GM12878 (cell line): Measurements from ENCODE around the gene SURF6. TPM values are rescaled to one million over a fixed set of nuclear protein-coding genes. Genes with fewer than 3 reads are reported as not detected.

Source experiments
- ATAC-seq: fragments of 200-7000 bp; cut with Tn5 transposase; 3 replicates; pipeline ENCODE4 v1.9.1; 2020; ENCODE audit warnings: mild to moderate bottlenecking, moderate library complexity
- BruUV-seq: library from RNA; stranded (reverse); fragments of 400-500 nt; replicated peaks from 2 replicates; lab custom pipeline; 2021; lab: Mats Ljungman, UMichigan
- CTCF ChIA-PET: fragments of 300-600 bp; sonication (Branson Sonifier 250); formaldehyde crosslinking; extraction: SDS; loops from one replicate; lab custom pipeline; 2021; ENCODE audit warnings: inconsistent platforms; lab: Yijun Ruan, JAX
- POLR2A ChIA-PET: fragments of 350-600 bp; formaldehyde crosslinking; extraction: SDS; loops from one replicate; lab custom pipeline; 2021; ENCODE audit warnings: inconsistent platforms; lab: Charles Lee
- RAD21 ChIA-PET: fragments of 300-600 bp; sonication (Branson Sonifier 250); formaldehyde crosslinking; loops from one replicate; lab custom pipeline; 2023; ENCODE audit warnings: antibody characterized with exemption; ENCODE audit not compliant: unreplicated experiment; lab: Charles Lee
- SMC1A ChIA-PET: fragments of 300-600 bp; sonication (Branson Sonifier 250); formaldehyde crosslinking; loops from one replicate; lab custom pipeline; 2023; ENCODE audit not compliant: unreplicated experiment, uncharacterized antibody; lab: Charles Lee
- DNase-seq: peaks from one replicate; pipeline ENCODE4 v3.0.0-alpha.2; 2011; ENCODE audit warnings: low read depth, low spot score
- FAIRE-seq: peaks from 3 replicates; lab custom pipeline; 2011; peaks lifted over from hg19 to GRCh38; lab: Jason Lieb, UNC
- H2AFZ ChIP-seq: 2 replicates; pipeline ENCODE4 v1.6.0; 2011; ENCODE audit warnings: low read depth, low read length, control low read depth; ENCODE audit not compliant: control insufficient read depth
- H3K27ac ChIP-seq: 2 replicates; pipeline ENCODE4 v1.5.1; 2011; ENCODE audit warnings: control low read depth; ENCODE audit not compliant: control insufficient read depth, insufficient read depth
- H3K27me3 ChIP-seq, 2 experiments: replicated peaks in 1 of 2; 2 replicates each; pipeline versions ENCODE4 v1.6.0 to v1.6.1; 2011; ENCODE audit warnings: low read length in 1 of 2; ENCODE audit not compliant: control insufficient read depth in 2 of 2, insufficient read depth in 2 of 2
- H3K36me3 ChIP-seq, 2 experiments: 2 replicates each; pipeline ENCODE4 v1.5.1; 2011; ENCODE audit warnings: low read length in 1 of 2; ENCODE audit not compliant: control insufficient read depth in 2 of 2, insufficient read depth in 2 of 2
- H3K4me1 ChIP-seq: 2 replicates; pipeline ENCODE4 v1.6.1; 2011; ENCODE audit warnings: mild to moderate bottlenecking, low read length, moderate library complexity, mixed read lengths; ENCODE audit not compliant: control insufficient read depth, insufficient read depth
- H3K4me2 ChIP-seq: 2 replicates; pipeline ENCODE4 v1.6.0; 2011; ENCODE audit warnings: control low read depth; ENCODE audit not compliant: control insufficient read depth, insufficient read depth
- H3K4me3 ChIP-seq: fragments of 200-600 bp; sonication (generic); 2 replicates; pipeline ENCODE4 v1.5.1; 2016
- H3K79me2 ChIP-seq: 2 replicates; pipeline ENCODE4 v1.6.0; 2011; ENCODE audit warnings: low read length; ENCODE audit not compliant: control insufficient read depth, insufficient read depth
- H3K9ac ChIP-seq: 2 replicates; pipeline ENCODE4 v1.8.0; 2011; ENCODE audit warnings: low read length, control low read depth, mixed read lengths; ENCODE audit not compliant: control insufficient read depth, insufficient read depth
- H3K9me3 ChIP-seq: replicated peaks from 3 replicates; pipeline ENCODE4 v1.5.1; 2011; ENCODE audit warnings: mild to moderate bottlenecking, low read length; ENCODE audit not compliant: control insufficient read depth, insufficient read depth
- H4K20me1 ChIP-seq: 2 replicates; pipeline ENCODE4 v1.6.0; 2011; ENCODE audit not compliant: control insufficient read depth, insufficient read depth
- E2F4 ChIP-seq: IDR thresholded peaks from 2 replicates; pipeline ENCODE4 v1.6.1; 2012; ENCODE audit warnings: low read depth, low read length, improper control_type of control experiment
- E4F1 ChIP-seq: fragments of 450-650 bp; IDR thresholded peaks from 2 replicates; pipeline ENCODE4 v1.6.1; 2018; ENCODE audit warnings: borderline replicate concordance, mild to moderate bottlenecking; ENCODE audit not compliant: partially characterized antibody
- RBBP5 ChIP-seq: fragments of 200-600 bp; sonication (generic); conservative IDR thresholded peaks from 2 replicates; pipeline ENCODE4 v1.6.1; 2016
- SP1 ChIP-seq: IDR thresholded peaks from one replicate; pipeline ENCODE4 v1.6.1; 2011; ENCODE audit warnings: low read depth, low read length
- WGBS: methylation state at CpG from one replicate; pipeline ENCODE4 v1.1.6; 2016; ENCODE audit warnings: low lambda C conversion rate; ENCODE audit not compliant: insufficient replicate concordance, insufficient coverage; ENCODE audit errors: missing lambda C conversion rate; 5-methylcytosine and 5-hydroxymethylcytosine counted together
- in situ Hi-C: fragments of 300-500 bp; cut with MboI; formaldehyde crosslinking; loops from 9 replicates; pipeline ENCODE4 v1.14.3; 2018; ENCODE audit warnings: mixed read lengths
- intact Hi-C: fragments of 100-400 bp; cut with micrococcal nuclease; formaldehyde crosslinking; loops from one replicate; pipeline ENCODE4 v1.14.2; 2022; ENCODE audit not compliant: unreplicated experiment
- polyA plus RNA-seq, 11 experiments: library from polyadenylated mRNA; depleted of rRNA in 4 of 11; unstranded in 6 of 11; stranded (reverse) in 5 of 11; fragments of >200 nt; fragmentation: Nextera tagmentation in 4 of 11; fragmentation: Illumina TruSeq in 1 of 11; extraction: Ambion mirVana in 4 of 11; extraction: Trizol in 1 of 11; gene quantifications; 1 replicate in 1 of 11; 2 replicates in 10 of 11; pipeline versions ENCODE4 v1.2.1 to v1.2.3, GENCODE V29; 2011 to 2016; ENCODE audit warnings: inconsistent platforms in 2 of 11, missing spikeins in 2 of 11, low read depth in 1 of 11
- total RNA-seq, 4 experiments: library from RNA; depleted of rRNA in 3 of 4; stranded (reverse); fragments of >200 nt in 3 of 4; fragmentation: Illumina TruSeq in 1 of 4; extraction: Trizol in 1 of 4; gene quantifications; 2 replicates each; pipeline versions ENCODE4 v1.2.1 to v1.2.3, GENCODE V29; 2013 to 2021

Gene SURF6
- total and polyA plus RNA-seq, 10 of the 15 experiments (the other 5 are each of a cell fraction or from before 2014, with no cell fraction given), result 2.2 to 27.2 (median 15.1) TPM

GRCh38 chr9:133384736-133385321, 48.8 kb upstream of the SURF6 start:
- RAD21 ChIA-PET, result no interaction called here
- H3K27me3 ChIP-seq, result no peaks in the 10 kb centered on the region
- H3K27ac ChIP-seq, result no peak overlapping the region
- no peaks in the 10 kb centered on the region for H3K36me3 ChIP-seq
- in situ Hi-C loops (no loop called here), intact Hi-C loops (no loop called here)
- no TSS peak for BruUV-seq
- TF ChIP-seq E2F4 (no peak), SP1 (no peak), E4F1 (no peak), RBBP5 (no peak)
- no peaks in the 10 kb centered on the region for H4K20me1 ChIP-seq
- 82% methylated on average over 17 of the region's 17 CpGs for WGBS
- CTCF ChIA-PET, result no interaction called here
- H3K4me3 ChIP-seq, result no peak overlapping the region
- H3K9me3 ChIP-seq, result no peaks in the 10 kb centered on the region
- ATAC-seq, result no peak
- H3K4me2 ChIP-seq, result no peak overlapping the region
- SMC1A ChIA-PET, result no interaction called here
- POLR2A ChIA-PET, result no interaction called here
- no peak for DNase-seq
- no peak overlapping the region for H2AFZ ChIP-seq
- H3K79me2 ChIP-seq, result no peaks in the 10 kb centered on the region
- H3K4me1 ChIP-seq, result no peaks in the 10 kb centered on the region
- no peak for FAIRE-seq
- H3K9ac ChIP-seq, result no peak overlapping the region
